Choroid plexus epithelial cell (primary cell): ENCODE measurements around the gene HOXA10.

Experiments used
- DNase-seq: peaks from one replicate; pipeline ENCODE4 v3.0.0-alpha.2; 2010; ENCODE audit warnings: low read depth
- H3K4me3 ChIP-seq: 2 replicates; pipeline ENCODE4 v1.5.1; 2011; ENCODE audit warnings: low read depth, mild to moderate bottlenecking, control low read depth, low read length, moderate library complexity
- CTCF ChIP-seq: conservative IDR thresholded peaks from 2 replicates; pipeline ENCODE4 v1.5.1; 2011; ENCODE audit warnings: low read depth, mild to moderate bottlenecking, control low read depth, inconsistent platforms, low read length, moderate library complexity

The HOXA10 gene

DNA sequence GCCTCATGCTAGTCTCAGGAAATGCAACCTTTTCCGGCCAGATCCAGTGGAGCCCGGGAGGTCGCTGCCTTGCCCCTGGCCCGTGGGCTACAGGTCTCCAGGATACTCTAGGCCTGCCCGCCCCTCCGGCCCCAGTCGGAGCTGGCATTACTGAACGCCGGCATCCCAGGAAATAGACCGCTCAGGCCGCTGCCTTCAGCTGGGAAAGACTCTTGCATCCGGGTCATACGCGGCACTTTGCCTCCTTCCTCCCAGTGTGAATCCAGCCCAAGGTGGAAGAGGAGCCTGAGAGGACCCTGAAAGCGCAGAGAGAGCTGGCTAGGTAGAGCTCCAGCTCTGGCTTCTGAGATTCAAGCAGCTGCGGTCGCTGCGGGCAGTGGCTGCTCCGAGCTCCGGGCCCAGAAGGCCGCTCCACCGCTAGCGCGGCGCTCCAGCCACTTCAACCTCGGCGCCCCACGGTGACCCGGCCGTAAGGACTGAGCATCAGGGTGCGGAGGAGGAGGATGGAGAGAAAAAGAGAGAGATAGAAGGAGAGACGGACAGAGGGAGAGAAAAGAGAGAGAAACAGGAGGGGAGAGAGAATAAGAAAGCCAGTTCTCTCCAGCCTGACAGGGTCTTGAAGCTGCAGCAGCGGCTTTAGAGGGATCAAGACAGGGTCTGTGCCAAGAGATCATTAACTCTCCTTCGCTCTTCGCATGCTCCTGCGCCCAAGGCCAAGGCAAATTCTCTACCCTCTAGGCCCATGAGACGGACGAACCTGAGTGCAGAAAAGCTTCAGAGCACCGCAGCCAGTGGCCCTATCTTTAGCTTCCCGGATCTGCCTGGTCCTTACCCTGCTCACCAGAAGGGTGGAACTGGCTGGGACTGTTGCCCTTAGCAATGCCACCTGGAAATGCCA is 1.8 kb upstream of the HOXA10 start:
- DNase-seq: no peak
- no peak for TF ChIP-seq CTCF
- H3K4me3 ChIP-seq: no peak overlapping the region

DNA sequence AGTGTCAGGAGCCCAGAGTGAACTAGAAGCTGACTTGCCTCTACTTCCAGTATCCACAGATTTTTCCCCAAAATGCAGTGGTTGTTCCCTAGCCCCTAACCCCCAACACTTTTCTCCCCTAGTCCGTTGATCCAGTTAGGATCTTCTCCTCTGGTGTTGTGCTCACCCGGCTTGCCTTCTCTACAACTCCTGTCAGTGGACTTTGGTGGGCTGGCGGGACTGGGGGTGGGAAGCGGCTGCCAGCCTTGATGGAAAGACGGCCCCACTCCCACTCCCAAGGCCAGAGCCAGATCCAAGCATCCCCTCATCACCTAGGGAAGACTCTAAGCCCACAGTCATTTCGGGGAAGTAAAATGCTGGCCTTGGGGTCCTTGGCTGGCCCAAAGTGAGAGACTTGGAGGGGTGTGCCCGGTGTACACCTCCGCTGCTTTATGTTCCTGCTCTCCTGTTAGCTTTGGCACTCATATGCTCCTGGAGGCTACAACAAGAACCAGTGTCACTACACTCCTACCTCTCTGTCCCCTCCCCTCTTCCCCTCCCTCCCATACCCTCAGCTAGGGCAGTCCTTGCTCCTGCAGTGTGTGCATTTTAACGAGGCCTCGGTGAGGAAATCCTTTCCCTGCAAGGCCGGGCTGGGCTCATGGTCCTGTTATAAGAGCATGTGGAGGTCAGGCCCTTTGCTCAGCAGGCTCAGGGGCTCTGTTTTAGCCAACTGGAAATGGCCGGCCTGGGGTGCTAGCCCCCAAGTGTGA is 930 bp upstream of the HOXA10 start:
- no peak for TF ChIP-seq CTCF
- DNase-seq: no peak
- no peak overlapping the region for H3K4me3 ChIP-seq

DNA sequence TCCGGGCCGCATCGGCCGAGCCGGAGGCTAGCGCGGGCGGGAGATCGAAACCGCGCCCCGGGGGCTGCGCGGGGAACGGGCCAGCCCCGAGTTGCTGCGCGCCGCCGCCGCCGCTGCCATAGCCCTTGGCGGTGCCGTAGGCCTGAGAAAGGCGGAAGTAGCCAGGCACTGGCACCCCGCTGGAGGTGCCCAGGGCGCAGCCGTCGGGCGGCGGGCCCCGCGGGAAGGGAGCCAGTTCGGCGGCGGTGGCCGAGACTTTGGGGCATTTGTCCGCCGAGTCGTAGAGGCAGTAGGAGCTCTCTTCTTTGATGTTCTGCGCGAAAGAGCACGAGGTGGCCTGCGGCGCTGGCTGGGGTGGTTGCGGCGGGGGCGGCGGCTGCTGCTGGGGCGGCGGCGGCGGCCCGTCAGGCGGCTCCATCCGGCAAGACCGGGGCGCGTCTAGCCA is 587 bp downstream of the HOXA10 start:
- TF ChIP-seq CTCF: no peak
- no peak for DNase-seq
- no peak overlapping the region for H3K4me3 ChIP-seq

DNA sequence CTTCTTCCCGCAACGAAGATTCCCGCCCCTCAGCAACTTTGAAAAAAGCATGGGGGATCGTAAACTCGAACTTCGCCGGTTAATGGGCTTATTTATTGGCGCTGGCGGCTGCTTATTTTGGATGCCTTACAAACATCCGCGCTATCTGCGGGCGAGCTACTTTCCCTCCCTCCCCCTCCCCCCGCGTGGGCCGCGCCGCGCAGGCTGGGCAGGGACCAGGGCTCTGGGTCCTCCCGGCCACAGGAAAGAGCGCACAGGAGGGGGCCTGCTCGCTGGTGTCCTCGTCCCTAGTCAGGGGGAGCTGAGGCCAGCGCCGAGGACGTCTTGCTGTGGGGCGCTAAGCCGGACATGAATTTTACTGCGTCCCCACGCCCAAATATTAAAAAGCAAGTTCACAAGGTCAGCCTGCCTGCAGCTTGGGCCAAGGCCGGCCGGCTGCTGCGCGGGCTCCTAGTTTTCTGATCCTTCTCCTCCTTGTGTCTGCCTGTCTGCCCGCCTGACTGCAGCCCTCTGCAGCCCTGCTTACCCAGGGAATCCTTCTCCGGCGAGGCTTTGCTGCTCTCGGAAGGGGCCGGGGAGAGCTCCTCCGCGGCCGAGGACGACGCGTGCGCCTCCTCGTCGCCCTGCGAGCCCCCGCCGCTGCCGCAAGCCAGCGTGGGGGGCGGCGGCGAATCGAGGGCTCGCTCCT is 1.2 kb downstream of the HOXA10 start:
- no peak for TF ChIP-seq CTCF
- no peak overlapping the region for H3K4me3 ChIP-seq
- peak; percentile 10 for DNase-seq

DNA sequence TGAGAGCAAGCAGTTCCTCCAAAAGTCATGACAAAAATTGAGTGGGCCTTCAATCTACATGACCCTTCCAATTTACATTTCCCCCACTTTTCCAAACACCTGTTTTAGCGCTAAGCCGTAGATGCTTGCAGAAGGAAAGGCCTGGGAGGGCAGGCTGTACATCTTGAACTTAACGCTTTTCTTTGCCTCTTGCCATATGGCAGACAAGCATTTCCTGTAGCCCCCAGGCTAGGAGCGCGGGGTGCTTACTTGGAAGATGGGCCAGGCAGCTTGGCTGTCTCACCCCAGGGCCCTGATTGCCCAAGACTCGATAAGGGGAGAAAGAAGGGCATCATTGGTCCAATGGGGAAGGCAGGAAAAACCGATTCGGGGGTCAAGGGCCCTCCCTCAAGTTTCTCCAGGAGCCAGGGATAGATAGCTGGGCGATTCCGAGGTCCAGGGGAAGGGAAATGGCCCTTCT is 1.8 kb downstream of the HOXA10 start:
- H3K4me3 ChIP-seq: no peak overlapping the region
- DNase-seq: no peak
- TF ChIP-seq CTCF: no peak

GRCh38 chr7:27171637-27172314 is 2.3 kb downstream of the HOXA10 start:
- no peak overlapping the region for H3K4me3 ChIP-seq
- no peak for DNase-seq

More at GRCh38 chr7:27171637-27172314, 2.3 kb downstream of the HOXA10 start:
- no peak for TF ChIP-seq CTCF
